Activated naive CD8-positive, alpha-beta T cell treated with anti-CD3 and anti-CD28 coated beads, Interleukin-2, amount 10 ng/mL, durations not matched to agents 7 days and 5 days (primary cell): Measurements from ENCODE around the gene TSHB. TPM values are rescaled to one million over a fixed set of nuclear protein-coding genes. Genes with fewer than 3 reads are reported as not detected.
A peak's percentile ranks its signal among the peaks of the same experiment; 100 is the strongest.

ENCODE experiments used
- ATAC-seq: fragments of 150-1000 bp; cut with Tn5 transposase; one replicate; pipeline ENCODE4 v1.10.0; 2021; ENCODE audit warnings: low read depth, moderate library complexity
- POLR2A ChIA-PET: fragments of 350-600 bp; sonication (Branson Sonifier 250); formaldehyde crosslinking; loops from one replicate; lab custom pipeline; 2021; ENCODE audit warnings: antibody characterized with exemption; lab: Charles Lee
- DNase-seq: peaks from one replicate; pipeline ENCODE4 v3.0.0; 2021
- H3K27ac Mint-ChIP-seq: one replicate; pipeline ENCODE4 v1.8.0; 2022; ENCODE audit warnings: mild to moderate bottlenecking, mixed read lengths
- H3K27me3 Mint-ChIP-seq: one replicate; pipeline ENCODE4 v1.8.0; 2022; ENCODE audit warnings: mild to moderate bottlenecking, moderate library complexity, mixed read lengths
- H3K36me3 Mint-ChIP-seq: one replicate; pipeline ENCODE4 v1.8.0; 2021; ENCODE audit warnings: mild to moderate bottlenecking, mixed read lengths
- H3K4me1 Mint-ChIP-seq: one replicate; pipeline ENCODE4 v1.8.0; 2021; ENCODE audit warnings: mixed read lengths
- H3K4me3 Mint-ChIP-seq: one replicate; pipeline ENCODE4 v1.8.0; 2022; ENCODE audit warnings: mild to moderate bottlenecking, moderate library complexity, mixed read lengths
- H3K9me3 Mint-ChIP-seq: one replicate; pipeline ENCODE4 v1.8.0; 2021; ENCODE audit warnings: mixed read lengths
- total RNA-seq, 2 experiments: library from RNA; stranded (reverse); gene quantifications; one replicate each; pipeline ENCODE4 v1.2.3, GENCODE V29; 2021

The TSHB gene
- total RNA-seq, 2 experiments from 2014 or later = not detected

DNA sequence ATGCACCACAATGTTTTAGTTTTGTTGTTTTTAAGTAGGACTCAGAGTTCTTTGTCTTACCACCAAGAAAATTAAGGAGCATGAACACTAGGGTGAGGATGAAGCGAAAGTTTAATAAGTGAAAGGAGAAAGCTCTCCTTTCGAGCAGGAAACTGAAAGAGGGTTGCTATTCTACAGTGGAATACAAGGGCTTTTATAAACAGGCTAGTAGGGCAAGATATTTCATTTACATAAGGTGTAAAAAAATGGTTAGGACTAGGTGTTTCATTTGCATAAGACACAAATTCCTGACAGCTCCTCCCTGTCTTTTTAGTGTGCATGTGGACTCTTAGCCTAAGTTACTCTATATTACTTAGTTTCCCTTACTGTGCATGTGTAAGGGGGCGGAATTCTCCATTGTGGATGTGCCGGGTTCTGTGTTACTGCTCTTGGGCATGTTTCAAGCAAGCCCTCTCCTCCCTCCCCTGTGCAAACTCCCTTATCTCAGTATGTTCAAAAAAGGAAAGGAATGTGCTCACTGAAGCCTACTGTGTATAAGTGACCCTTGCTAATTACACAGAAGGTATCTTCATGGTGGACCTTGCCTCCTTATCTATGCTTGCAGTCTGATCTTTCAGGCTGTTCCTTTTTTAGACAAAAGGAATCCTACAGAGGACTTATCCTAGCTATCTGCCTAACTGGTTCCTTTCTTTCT lies 7.3 kb downstream of the TSHB start:
- H3K27me3 Mint-ChIP-seq = peaks cover 4% of the 10 kb centered on the region
- POLR2A ChIA-PET = no interaction called here
- H3K4me3 Mint-ChIP-seq = no peak overlapping the region
- H3K4me1 Mint-ChIP-seq = no peaks in the 10 kb centered on the region
- H3K36me3 Mint-ChIP-seq = no peaks in the 10 kb centered on the region
- H3K27ac Mint-ChIP-seq = no peak overlapping the region
- DNase-seq (no peak), ATAC-seq (no peak)
- no peaks in the 10 kb centered on the region for H3K9me3 Mint-ChIP-seq

DNA sequence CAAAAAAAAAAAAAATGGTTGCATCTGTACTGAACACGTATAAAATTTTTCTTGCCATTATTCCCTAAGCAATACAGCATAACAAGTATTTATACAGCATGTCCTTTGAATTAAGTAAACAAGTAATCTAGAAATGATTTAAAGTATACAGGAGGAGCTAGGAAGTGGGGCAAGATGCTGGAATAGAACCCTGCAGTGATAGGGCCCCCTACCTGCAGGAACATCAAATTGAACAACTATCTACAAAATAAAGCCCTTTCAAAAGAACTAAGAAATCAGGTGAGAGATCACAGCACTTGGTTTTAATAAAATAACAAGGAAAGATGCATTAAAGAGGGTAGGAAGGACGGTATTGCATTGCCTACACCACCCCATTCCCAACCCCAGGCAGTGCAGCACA lies 10.9 kb downstream of the TSHB start:
- no peak for DNase-seq
- no peak for ATAC-seq
- POLR2A ChIA-PET = no interaction called here
- Mint-ChIP-seq H3K27me3 (peaks cover 4% of the 10 kb centered on the region), H3K27ac (no peak overlapping the region), H3K36me3 (no peaks in the 10 kb centered on the region), H3K4me3 (no peak overlapping the region), H3K4me1 (no peaks in the 10 kb centered on the region), H3K9me3 (no peaks in the 10 kb centered on the region)

- Mint-ChIP-seq H3K4me3 (no peak overlapping the region), H3K4me1 (no peaks in the 10 kb centered on the region), H3K27me3 (no peaks in the 10 kb centered on the region), H3K27ac (no peak overlapping the region), H3K9me3 (no peaks in the 10 kb centered on the region), H3K36me3 (no peaks in the 10 kb centered on the region)
- POLR2A ChIA-PET = no interaction called here
- DNase-seq (no peak), ATAC-seq (no peak)
These were observed 12.0 kb downstream of the TSHB start for GRCh38 chr1:115041654-115042053.

DNA sequence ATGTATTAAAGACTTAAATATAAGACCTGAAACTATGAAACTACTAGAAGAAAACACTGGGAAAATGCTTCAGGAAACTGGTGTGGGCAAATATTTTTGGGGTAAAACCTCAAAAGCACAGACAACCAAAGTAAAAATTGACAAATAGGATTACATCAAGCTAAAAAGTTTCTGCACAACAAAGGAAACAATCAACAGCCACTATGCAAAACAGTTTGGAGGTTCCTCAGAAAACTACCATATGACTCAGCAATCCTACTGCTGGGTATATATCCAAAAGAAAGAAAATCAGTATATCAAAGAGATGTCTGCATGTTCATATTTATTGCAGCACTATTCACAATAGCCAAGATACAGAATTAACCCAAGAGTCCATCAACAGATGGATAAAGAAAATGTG lies 17.1 kb downstream of the TSHB start:
- H3K36me3 Mint-ChIP-seq = no peaks in the 10 kb centered on the region

GRCh38 chr1:115051850-115052249 lies 22.2 kb downstream of the TSHB start:
- POLR2A ChIA-PET = no interaction called here
- no peaks in the 10 kb centered on the region for H3K9me3 Mint-ChIP-seq
- no peak overlapping the region for H3K27ac Mint-ChIP-seq

More for the DNA sequence above, 17.1 kb downstream of the TSHB start:
- Mint-ChIP-seq H3K27me3 (peaks cover 2% of the 10 kb centered on the region), H3K27ac (no peak overlapping the region), H3K9me3 (no peaks in the 10 kb centered on the region), H3K4me1 (peaks cover 2% of the 10 kb centered on the region), H3K4me3 (no peak overlapping the region)
- POLR2A ChIA-PET = no interaction called here
- ATAC-seq (no peak), DNase-seq (no peak)

DNA sequence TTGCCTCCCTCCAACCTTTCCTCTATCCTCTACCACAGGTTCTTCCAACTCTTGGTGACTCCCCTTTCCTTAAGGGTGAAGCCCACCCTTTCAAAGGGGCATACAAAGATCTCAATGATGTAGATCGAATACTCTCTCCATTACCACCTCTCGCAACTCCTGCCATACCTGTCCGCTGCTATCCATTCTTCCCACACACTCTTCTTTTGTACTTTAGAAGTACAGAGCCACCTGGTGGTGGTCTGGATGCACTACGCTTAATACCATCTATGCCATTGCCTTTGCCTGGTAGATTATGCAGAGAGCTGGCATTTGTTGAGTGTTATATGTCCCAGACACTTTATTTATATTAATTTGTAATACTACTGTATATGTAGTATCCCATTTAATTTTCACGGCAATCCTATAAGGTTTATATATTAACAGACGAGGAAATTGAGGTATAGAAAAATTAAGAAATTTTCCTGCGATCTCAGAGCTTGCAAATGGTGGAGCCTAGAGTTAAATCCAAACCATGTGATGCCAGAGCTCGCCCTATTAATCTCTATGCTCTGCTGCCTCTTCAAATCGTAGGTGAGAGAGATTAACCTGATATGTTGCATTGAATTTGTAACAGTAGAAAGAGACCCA lies 22.9 kb downstream of the TSHB start:
- ATAC-seq (no peak), DNase-seq (no peak)
- POLR2A ChIA-PET = no interaction called here
- Mint-ChIP-seq H3K4me3 (no peak overlapping the region), H3K36me3 (no peaks in the 10 kb centered on the region), H3K27ac (no peak overlapping the region), H3K4me1 (peaks cover 2% of the 10 kb centered on the region), H3K9me3 (no peaks in the 10 kb centered on the region), H3K27me3 (peaks cover 2% of the 10 kb centered on the region)

More at GRCh38 chr1:115051850-115052249, 22.2 kb downstream of the TSHB start:
- H3K27me3 Mint-ChIP-seq = peaks cover 2% of the 10 kb centered on the region
- no peak overlapping the region for H3K4me3 Mint-ChIP-seq
- H3K4me1 Mint-ChIP-seq = peaks cover 2% of the 10 kb centered on the region
- DNase-seq (no peak), ATAC-seq (no peak)
- H3K36me3 Mint-ChIP-seq = no peaks in the 10 kb centered on the region

DNA sequence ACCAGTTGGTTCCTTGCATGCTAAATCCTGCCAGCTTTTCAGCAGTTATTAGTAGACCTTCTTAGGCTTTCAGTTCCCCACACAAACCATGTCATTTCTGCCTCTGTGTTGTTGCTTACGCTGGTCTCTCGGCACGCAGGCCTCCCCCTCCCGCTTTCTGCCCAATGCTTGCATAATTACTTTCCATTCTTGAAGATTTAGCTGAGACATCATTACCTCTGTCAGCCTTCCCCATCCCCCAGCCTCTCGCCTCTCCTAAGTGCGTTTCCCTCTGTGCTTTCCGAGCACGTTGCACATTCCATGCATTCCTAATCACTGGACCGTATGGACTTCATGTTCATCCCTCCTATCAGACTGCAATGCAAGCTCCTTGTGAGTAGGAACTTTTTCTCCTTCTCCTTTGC lies 26.8 kb downstream of the TSHB start:
- H3K9me3 Mint-ChIP-seq = no peaks in the 10 kb centered on the region
- H3K4me3 Mint-ChIP-seq = no peak overlapping the region
- ATAC-seq (no peak), DNase-seq (no peak)
- H3K36me3 Mint-ChIP-seq = no peaks in the 10 kb centered on the region
- H3K27me3 Mint-ChIP-seq = peaks cover 3% of the 10 kb centered on the region
- H3K4me1 Mint-ChIP-seq = no peaks in the 10 kb centered on the region
- POLR2A ChIA-PET = no interaction called here
- no peak overlapping the region for H3K27ac Mint-ChIP-seq

DNA sequence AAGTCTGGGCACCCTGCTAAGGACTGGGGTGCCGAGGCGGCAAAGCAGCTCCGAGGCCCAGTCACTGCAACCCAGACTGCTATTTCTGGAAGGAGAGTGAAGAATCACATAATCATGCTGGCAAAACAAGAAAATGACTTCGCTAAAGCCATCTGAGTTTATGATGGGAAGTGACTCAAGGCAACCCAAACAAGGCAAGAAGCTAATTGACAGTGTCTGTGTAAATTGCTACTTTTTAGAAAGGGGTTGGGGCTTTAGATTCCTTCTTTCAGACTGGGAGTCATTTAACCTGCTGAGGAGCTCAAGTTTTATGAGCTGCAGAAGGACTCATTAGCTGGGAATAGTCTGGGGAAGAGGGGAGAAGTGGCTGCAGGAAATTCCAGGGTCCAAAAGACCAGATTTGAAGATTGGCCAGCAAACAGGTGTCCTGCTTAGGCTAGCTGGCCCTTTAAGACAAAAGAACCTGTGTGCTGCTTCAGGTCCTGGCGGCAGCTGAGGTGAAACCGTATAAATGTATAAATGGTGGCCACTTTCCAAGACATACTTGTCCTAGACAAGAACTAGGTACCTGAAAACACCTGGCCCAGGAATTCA lies 28.1 kb downstream of the TSHB start:
- H3K27me3 Mint-ChIP-seq = peaks cover 3% of the 10 kb centered on the region
- no peaks in the 10 kb centered on the region for H3K36me3 Mint-ChIP-seq
- no peak for DNase-seq
- no peak overlapping the region for H3K4me3 Mint-ChIP-seq
- POLR2A ChIA-PET = no interaction called here
- H3K9me3 Mint-ChIP-seq = no peaks in the 10 kb centered on the region
- H3K4me1 Mint-ChIP-seq = peaks cover 8% of the 10 kb centered on the region
- no peak overlapping the region for H3K27ac Mint-ChIP-seq
- ATAC-seq = no peak

DNA sequence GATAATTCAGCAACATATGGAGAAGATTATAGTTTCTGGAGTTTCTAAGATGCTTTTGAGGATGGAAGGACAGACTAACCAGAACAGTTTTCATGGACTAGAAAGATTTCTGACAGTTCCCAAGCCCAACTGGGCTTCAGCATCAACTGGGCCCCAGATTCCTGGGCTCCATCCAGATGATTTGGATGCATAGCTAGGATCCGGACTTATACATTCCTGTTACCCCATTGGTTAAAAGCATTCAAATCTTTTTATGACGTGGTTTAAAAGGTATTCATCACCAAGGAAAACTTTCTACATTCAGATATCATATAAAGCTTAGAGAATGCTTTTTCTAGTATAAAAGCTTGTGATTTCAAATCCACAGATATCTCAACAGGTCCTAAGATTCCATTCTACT lies 29.7 kb downstream of the TSHB start:
- Mint-ChIP-seq H3K4me3 (no peak overlapping the region), H3K27ac (no peak overlapping the region), H3K4me1 (peaks cover 20% of the 10 kb centered on the region), H3K36me3 (no peaks in the 10 kb centered on the region), H3K27me3 (peaks cover 3% of the 10 kb centered on the region), H3K9me3 (peaks cover 2% of the 10 kb centered on the region)
- ATAC-seq (no peak), DNase-seq (no peak)
- POLR2A ChIA-PET = no interaction called here

DNA sequence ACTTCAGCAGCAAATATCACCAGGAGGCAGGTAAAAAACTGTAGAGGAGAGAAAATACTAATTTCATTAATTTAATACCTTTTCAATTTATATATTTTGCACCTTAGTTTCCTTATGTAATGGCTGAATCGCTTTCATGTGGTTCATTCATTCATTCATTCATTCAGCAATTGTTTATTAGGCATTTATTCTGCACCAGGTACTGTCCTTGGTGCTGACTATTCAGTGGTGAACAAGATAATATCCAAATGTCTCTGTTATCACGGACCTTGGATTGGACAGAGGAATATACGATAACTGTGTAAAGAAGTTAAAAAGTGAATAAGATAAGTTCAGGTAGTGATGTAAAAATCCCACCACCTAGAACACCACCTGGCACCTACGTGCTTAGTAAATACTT lies 30.9 kb downstream of the TSHB start:
- POLR2A ChIA-PET = no interaction called here
- Mint-ChIP-seq H3K4me1 (peaks cover 20% of the 10 kb centered on the region), H3K4me3 (no peak overlapping the region), H3K27ac (no peak overlapping the region), H3K36me3 (no peaks in the 10 kb centered on the region), H3K9me3 (peaks cover 2% of the 10 kb centered on the region), H3K27me3 (peaks cover 3% of the 10 kb centered on the region)
- no peak for ATAC-seq
- DNase-seq = no peak

GRCh38 chr1:115062542-115063004 lies 32.9 kb downstream of the TSHB start:
- POLR2A ChIA-PET = interaction anchor here (1.2 kb wide), 1 partner anchor 37 kb away, joined by 3 read pairs; no protein-coding TSS in a partner anchor
- peak overlapping the region; percentile 26 for H3K27ac Mint-ChIP-seq
- no peaks in the 10 kb centered on the region for H3K36me3 Mint-ChIP-seq
- peak overlapping the region; percentile 28 for H3K4me3 Mint-ChIP-seq
- peaks cover 3% of the 10 kb centered on the region for H3K27me3 Mint-ChIP-seq
- DNase-seq (peak; percentile 84), ATAC-seq (peak; percentile 95)
- H3K4me1 Mint-ChIP-seq = peaks cover 20% of the 10 kb centered on the region
- H3K9me3 Mint-ChIP-seq = peaks cover 2% of the 10 kb centered on the region

DNA sequence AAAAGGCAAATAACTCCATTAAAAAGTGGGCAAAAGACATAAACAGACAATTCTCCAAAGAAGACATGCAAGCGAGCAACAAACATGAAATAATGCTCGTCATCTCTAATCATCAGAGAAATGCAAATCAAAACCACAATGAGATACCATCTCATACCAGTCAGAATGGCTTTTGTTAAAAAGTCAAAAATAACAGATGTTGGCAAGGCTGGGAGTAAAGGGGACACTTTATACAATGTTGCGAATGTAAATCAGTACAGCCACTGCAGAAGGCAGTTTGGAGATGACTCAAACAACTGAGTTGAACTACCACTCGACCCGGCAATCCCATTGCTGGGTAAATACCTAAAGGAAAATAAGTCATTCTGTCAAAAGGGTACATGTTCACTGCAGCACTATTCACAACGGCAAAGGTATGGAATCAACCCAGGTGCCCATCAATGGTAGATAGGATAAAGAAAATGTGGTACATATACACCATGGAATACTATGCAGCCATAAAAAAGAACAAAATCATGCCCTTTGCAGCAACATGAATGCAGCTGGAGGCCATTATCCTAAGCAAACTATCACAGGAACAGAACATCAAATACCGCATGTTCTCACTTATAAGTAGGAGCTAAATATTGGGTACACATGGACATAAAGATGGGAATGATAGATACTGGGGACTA lies 33.7 kb downstream of the TSHB start:
- Mint-ChIP-seq H3K9me3 (peaks cover 2% of the 10 kb centered on the region), H3K27ac (peak overlapping the region; percentile 26), H3K36me3 (no peaks in the 10 kb centered on the region), H3K4me1 (peaks cover 20% of the 10 kb centered on the region), H3K27me3 (peaks cover 3% of the 10 kb centered on the region), H3K4me3 (peak overlapping the region; percentile 28)
- ATAC-seq (peak; percentile 13), DNase-seq (no peak)
- POLR2A ChIA-PET = interaction anchor here (1.2 kb wide), 1 partner anchor 36 kb away, joined by 3 read pairs; no protein-coding TSS in a partner anchor

- no peak overlapping the region for H3K27ac Mint-ChIP-seq
- POLR2A ChIA-PET = no interaction called here
- no peak for ATAC-seq
- no peaks in the 10 kb centered on the region for H3K27me3 Mint-ChIP-seq
- peaks cover 20% of the 10 kb centered on the region for H3K4me1 Mint-ChIP-seq
- DNase-seq = no peak
- H3K9me3 Mint-ChIP-seq = peaks cover 2% of the 10 kb centered on the region
- H3K36me3 Mint-ChIP-seq = no peaks in the 10 kb centered on the region
- no peak overlapping the region for H3K4me3 Mint-ChIP-seq
These were observed 34.8 kb downstream of the TSHB start for GRCh38 chr1:115064461-115064860.
